Calu3 (cell line): ENCODE results near the gene RTP2. TPM values are rescaled to one million over a fixed set of nuclear protein-coding genes. Genes with fewer than 3 reads are reported as not detected.

Experiments used
- BruUV-seq: library from RNA; stranded (reverse); fragments of 400-500 nt; replicated peaks from 2 replicates; lab custom pipeline; 2021; lab: Mats Ljungman, UMichigan
- CTCF ChIA-PET: fragments of 300-600 bp; sonication (Branson Sonifier 250); formaldehyde crosslinking; loops from one replicate; lab custom pipeline; 2022; ENCODE audit warnings: antibody characterized with exemption; lab: Charles Lee
- DNase-seq: peaks from one replicate; pipeline ENCODE4 v3.0.0; 2022
- H3K27ac Mint-ChIP-seq: one replicate; pipeline ENCODE4 v1.8.0; 2022; ENCODE audit warnings: mixed read lengths; ENCODE audit not compliant: unreplicated experiment
- H3K27me3 Mint-ChIP-seq: one replicate; pipeline ENCODE4 v1.8.0; 2022; ENCODE audit warnings: mixed read lengths; ENCODE audit not compliant: unreplicated experiment
- H3K36me3 Mint-ChIP-seq: one replicate; pipeline ENCODE4 v1.8.0; 2022; ENCODE audit warnings: mild to moderate bottlenecking, moderate library complexity, mixed read lengths; ENCODE audit not compliant: insufficient read depth, unreplicated experiment
- H3K4me1 Mint-ChIP-seq: one replicate; pipeline ENCODE4 v1.8.0; 2022; ENCODE audit warnings: mild to moderate bottlenecking, low read depth, mixed read lengths; ENCODE audit not compliant: unreplicated experiment
- H3K4me3 Mint-ChIP-seq: one replicate; pipeline ENCODE4 v1.8.0; 2022; ENCODE audit warnings: mild to moderate bottlenecking, low read depth, moderate library complexity, mixed read lengths; ENCODE audit not compliant: unreplicated experiment
- H3K9me3 Mint-ChIP-seq: one replicate; pipeline ENCODE4 v1.8.0; 2022; ENCODE audit warnings: low read depth, mixed read lengths; ENCODE audit not compliant: unreplicated experiment
- intact Hi-C: fragments of 100-400 bp; cut with micrococcal nuclease; formaldehyde crosslinking; loops from one replicate; pipeline ENCODE4 v1.10.0; 2022; ENCODE audit not compliant: unreplicated experiment
- total RNA-seq: library from RNA; stranded (reverse); gene quantifications from 2 replicates; pipeline ENCODE4 v1.2.3, GENCODE V29; 2022
- TF ChIP-seq, protein P1 (sequence below): fragments of 200-600 bp; IDR thresholded peaks from one replicate; pipeline ENCODE4 v1.8.0; 2022; ENCODE audit warnings: antibody characterized with exemption; ENCODE audit not compliant: unreplicated experiment

RTP2 gene
- total RNA-seq, 1 experiment from 2014 or later: not detected

- BruUV-seq: no TSS peak
- intact Hi-C loops: loop anchor here (5.0 to 10.0 kb wide), 5 partner anchors 165 to 817 kb away; no protein-coding TSS in a partner anchor
- CTCF ChIA-PET: interaction anchor here (0.6 to 1.5 kb wide), 17 partner anchors 9 to 1207 kb away, joined by 3 to 8 read pairs (median 3); no protein-coding TSS in a partner anchor
- Mint-ChIP-seq H3K27ac (no peak overlapping the region), H3K36me3 (peaks cover 56% of the 10 kb centered on the region), H3K9me3 (no peaks in the 10 kb centered on the region), H3K27me3 (no peaks in the 10 kb centered on the region), H3K4me1 (peaks cover 58% of the 10 kb centered on the region), H3K4me3 (no peak overlapping the region)
- TF ChIP-seq, protein P1, sequence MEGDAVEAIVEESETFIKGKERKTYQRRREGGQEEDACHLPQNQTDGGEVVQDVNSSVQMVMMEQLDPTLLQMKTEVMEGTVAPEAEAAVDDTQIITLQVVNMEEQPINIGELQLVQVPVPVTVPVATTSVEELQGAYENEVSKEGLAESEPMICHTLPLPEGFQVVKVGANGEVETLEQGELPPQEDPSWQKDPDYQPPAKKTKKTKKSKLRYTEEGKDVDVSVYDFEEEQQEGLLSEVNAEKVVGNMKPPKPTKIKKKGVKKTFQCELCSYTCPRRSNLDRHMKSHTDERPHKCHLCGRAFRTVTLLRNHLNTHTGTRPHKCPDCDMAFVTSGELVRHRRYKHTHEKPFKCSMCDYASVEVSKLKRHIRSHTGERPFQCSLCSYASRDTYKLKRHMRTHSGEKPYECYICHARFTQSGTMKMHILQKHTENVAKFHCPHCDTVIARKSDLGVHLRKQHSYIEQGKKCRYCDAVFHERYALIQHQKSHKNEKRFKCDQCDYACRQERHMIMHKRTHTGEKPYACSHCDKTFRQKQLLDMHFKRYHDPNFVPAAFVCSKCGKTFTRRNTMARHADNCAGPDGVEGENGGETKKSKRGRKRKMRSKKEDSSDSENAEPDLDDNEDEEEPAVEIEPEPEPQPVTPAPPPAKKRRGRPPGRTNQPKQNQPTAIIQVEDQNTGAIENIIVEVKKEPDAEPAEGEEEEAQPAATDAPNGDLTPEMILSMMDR: no peak
- DNase-seq: no peak
Measured at GRCh38 chr3:187747506-187747905, 45.1 kb upstream of the RTP2 start.

DNA sequence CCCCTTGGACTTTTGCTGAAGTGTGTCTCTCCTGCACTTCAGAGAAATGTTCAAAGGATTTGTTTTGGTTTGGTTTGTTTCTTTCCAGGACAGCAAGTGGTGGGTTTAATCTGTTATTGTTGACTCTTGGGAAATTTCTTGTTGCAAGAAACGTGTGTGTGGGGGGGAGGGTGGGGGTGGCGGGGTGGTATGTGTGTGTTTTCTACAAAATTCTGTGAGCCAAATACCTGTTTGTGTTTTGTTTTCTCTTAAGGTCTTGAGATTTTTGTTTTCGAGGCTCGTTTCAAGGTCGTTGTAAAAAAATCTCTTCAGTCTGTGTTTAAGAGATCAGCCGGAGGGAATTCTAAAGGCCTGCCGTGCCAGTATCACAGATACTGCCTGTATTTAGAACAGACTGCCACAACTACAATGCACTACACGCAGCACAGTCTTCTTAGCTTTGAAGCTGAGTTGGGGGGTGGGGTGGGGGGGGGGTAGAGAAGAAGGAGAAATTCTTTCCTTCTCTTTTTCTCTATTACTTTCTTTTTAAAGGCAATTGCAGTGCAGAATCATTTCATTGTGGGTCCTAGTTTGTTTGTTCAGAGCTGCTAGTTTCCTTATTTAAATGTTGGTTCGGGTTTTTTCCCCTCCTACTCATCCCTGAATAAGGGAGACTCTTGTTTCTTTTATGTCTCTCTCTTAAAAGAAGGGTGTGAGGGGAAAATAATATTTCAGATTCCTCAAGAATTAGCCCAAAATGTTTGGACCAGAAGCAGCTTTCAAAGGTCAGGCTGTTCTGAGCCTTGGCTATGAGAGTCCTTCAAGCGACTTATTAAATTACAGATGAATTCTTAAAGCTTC is 44.3 kb upstream of the RTP2 start:
- TSS peak; percentile 7 for BruUV-seq
- no peak for DNase-seq
- Mint-ChIP-seq H3K27me3 (no peaks in the 10 kb centered on the region), H3K9me3 (no peaks in the 10 kb centered on the region), H3K36me3 (peaks cover 62% of the 10 kb centered on the region), H3K4me1 (peaks cover 63% of the 10 kb centered on the region), H3K27ac (peak overlapping the region; percentile 89), H3K4me3 (peak overlapping the region; percentile 83)
- TF ChIP-seq, protein P1: no peak
- CTCF ChIA-PET: interaction anchor here (0.8 to 2.4 kb wide), 7 partner anchors 406 to 1207 kb away, joined by 3 to 9 read pairs (median 7); no protein-coding TSS in a partner anchor
- intact Hi-C loops: loop anchor here (5.0 to 10.0 kb wide), 5 partner anchors 166 to 818 kb away; no protein-coding TSS in a partner anchor

GRCh38 chr3:187746059-187746441 is 43.7 kb upstream of the RTP2 start:
- TF ChIP-seq, protein P1: no peak
- no peaks in the 10 kb centered on the region for H3K27me3 Mint-ChIP-seq
- H3K4me3 Mint-ChIP-seq: peak overlapping the region; percentile 83
- H3K9me3 Mint-ChIP-seq: no peaks in the 10 kb centered on the region
- peaks cover 68% of the 10 kb centered on the region for H3K36me3 Mint-ChIP-seq
- TSS peak; percentile 97 for BruUV-seq
- H3K4me1 Mint-ChIP-seq: peaks cover 61% of the 10 kb centered on the region
- DNase-seq: no peak
- intact Hi-C loops: loop anchor here (5.0 to 10.0 kb wide), 5 partner anchors 166 to 819 kb away; no protein-coding TSS in a partner anchor
- CTCF ChIA-PET: interaction anchor here (0.8 to 2.4 kb wide), 17 partner anchors 168 to 1208 kb away, joined by 3 to 9 read pairs (median 5); no protein-coding TSS in a partner anchor
- H3K27ac Mint-ChIP-seq: peak overlapping the region; percentile 89

DNA sequence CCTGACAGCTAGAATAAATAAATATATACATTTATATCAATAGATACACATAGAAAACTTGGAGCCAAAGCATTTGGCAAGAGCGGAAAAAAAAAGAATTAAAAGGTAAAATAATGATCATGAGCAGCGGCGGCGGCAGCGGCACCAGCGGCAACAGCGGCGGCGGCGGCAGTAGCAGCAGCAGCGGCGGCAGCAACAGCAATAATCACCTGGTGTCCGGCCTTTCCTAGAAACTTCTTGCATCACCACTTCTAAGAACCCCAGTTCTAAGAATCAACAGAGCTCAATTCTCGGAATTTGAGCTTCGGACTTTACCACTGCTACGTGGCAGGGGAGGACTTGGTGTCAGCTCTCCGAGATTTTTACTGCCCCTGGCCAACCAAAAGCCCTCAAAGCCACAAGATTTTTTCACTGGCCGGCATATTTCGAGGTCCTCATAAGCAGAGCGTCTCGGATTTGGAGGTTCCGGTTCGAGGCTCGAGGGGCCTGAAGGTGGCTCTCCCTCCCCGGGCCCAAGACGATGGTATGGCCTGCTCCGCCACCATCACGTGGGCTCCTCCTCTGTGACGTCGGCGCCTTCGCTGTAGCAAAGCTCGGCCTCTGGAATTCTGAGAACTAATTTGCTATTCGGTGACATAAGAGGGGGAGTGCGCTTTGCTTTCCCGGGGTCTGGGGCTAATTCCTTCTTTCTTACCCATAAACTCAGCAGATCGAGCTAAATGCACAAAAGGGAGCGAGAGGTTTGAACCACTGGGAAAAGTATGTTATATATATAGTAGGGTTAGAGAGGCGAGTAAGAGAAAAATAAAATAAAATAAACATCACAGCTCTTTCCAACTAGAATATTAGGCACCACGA is 43.1 kb upstream of the RTP2 start, which contains the start of gene BCL6:
Gene BCL6 (minus strand): TSS at position 268 of the 858 bp plus-strand sequence. CDS start 11,775 bp downstream, outside the sequence.
- Mint-ChIP-seq H3K4me3 (peak within 1 kb of the TSS; percentile 83), H3K4me1 (peaks cover 54% of the 10 kb centered on the region), H3K36me3 (peaks cover 70% of the 10 kb centered on the region), H3K27ac (peak within 1 kb of the TSS; percentile 89), H3K27me3 (no peaks in the 10 kb centered on the region), H3K9me3 (no peaks in the 10 kb centered on the region)
- BruUV-seq: no TSS peak
- DNase-seq: peak; percentile 93
- intact Hi-C loops: loop anchor here (1.0 to 10.0 kb wide), 7 partner anchors 167 to 819 kb away; no protein-coding TSS in a partner anchor
- TF ChIP-seq, protein P1: no peak
- CTCF ChIA-PET: interaction anchor here (0.5 to 2.4 kb wide), 21 partner anchors 169 to 1208 kb away, joined by 3 to 9 read pairs (median 4); no protein-coding TSS in a partner anchor
